Fibroblast of lung (primary cell): ENCODE measurements around the gene FOXL2NB. TPM values are rescaled to one million over a fixed set of nuclear protein-coding genes. Genes with fewer than 3 reads are reported as not detected.

Experiments
- DNase-seq, 2 donors: peaks; one replicate each; pipeline versions ENCODE4 v3.0.0 to v3.0.0-alpha.2; 2010; ENCODE audit warnings: low read depth in 2 of 2
- H2AFZ ChIP-seq: 2 replicates; pipeline ENCODE4 v1.5.1; 2012; ENCODE audit warnings: low read length, control low read depth, inconsistent platforms
- H3K27ac ChIP-seq: 2 replicates; pipeline ENCODE4 v1.5.1; 2011; ENCODE audit warnings: low read length, control low read depth; ENCODE audit not compliant: insufficient read depth
- H3K27me3 ChIP-seq: 2 replicates; pipeline ENCODE4 v1.5.1; 2011; ENCODE audit warnings: mild to moderate bottlenecking, low read length; ENCODE audit not compliant: control insufficient read depth, insufficient read depth
- H3K36me3 ChIP-seq: 2 replicates; pipeline ENCODE4 v1.5.1; 2011; ENCODE audit warnings: low read length; ENCODE audit not compliant: control insufficient read depth, insufficient read depth
- H3K4me1 ChIP-seq: 2 replicates; pipeline ENCODE4 v1.5.1; 2011; ENCODE audit warnings: low read length; ENCODE audit not compliant: control insufficient read depth, insufficient read depth; ENCODE audit errors: extremely low read depth
- H3K4me2 ChIP-seq: 2 replicates; pipeline ENCODE4 v1.5.1; 2011; ENCODE audit warnings: low read length, control low read depth; ENCODE audit not compliant: insufficient read depth; ENCODE audit errors: extremely low read depth
- H3K4me3 ChIP-seq, 4 experiments: fragments of 200-600 bp in 1 of 4; sonication (generic) in 1 of 4; replicated peaks in 1 of 4; 2 replicates each; pipeline ENCODE4 v1.5.1; 2011 to 2016; ENCODE audit warnings: low read length in 4 of 4, low read depth in 3 of 4, mild to moderate bottlenecking in 3 of 4, control low read depth in 2 of 4, inconsistent platforms in 1 of 4, mixed read lengths in 1 of 4; ENCODE audit not compliant: insufficient read depth in 1 of 4; ENCODE audit errors: control extremely low read depth in 1 of 4
- H3K79me2 ChIP-seq: 2 replicates; pipeline ENCODE4 v1.5.1; 2012; ENCODE audit warnings: mild to moderate bottlenecking, low read length, inconsistent platforms; ENCODE audit not compliant: control insufficient read depth, insufficient read depth
- H3K9ac ChIP-seq: 2 replicates; pipeline ENCODE4 v1.5.1; 2011; ENCODE audit warnings: mild to moderate bottlenecking, low read length, control low read depth; ENCODE audit not compliant: insufficient read depth
- H3K9me3 ChIP-seq: 2 replicates; pipeline ENCODE4 v1.5.1; 2012; ENCODE audit warnings: low read depth, low read length; ENCODE audit not compliant: control insufficient read depth, insufficient read depth
- H4K20me1 ChIP-seq: 2 replicates; pipeline ENCODE4 v1.5.1; 2011; ENCODE audit warnings: low read length; ENCODE audit not compliant: control insufficient read depth, insufficient read depth; ENCODE audit errors: extremely low read depth
- EZH2 ChIP-seq: IDR thresholded peaks from 2 replicates; pipeline ENCODE4 v1.5.1; 2012; ENCODE audit warnings: low read length, control low read depth, mild to moderate bottlenecking; ENCODE audit errors: missing control alignments
- polyA plus RNA-seq, 2 donors: library from polyadenylated mRNA; depleted of rRNA in 1 of 2; stranded (reverse) in 1 of 2; unstranded in 1 of 2; fragments of >200 nt; gene quantifications; 2 replicates each; pipeline ENCODE4 v1.2.1, GENCODE V29; 2011 to 2012; ENCODE audit warnings: missing spikeins in 1 of 2
- total RNA-seq: library from RNA; depleted of rRNA; stranded (reverse); fragments of >200 nt; gene quantifications from 2 replicates; pipeline ENCODE4 v1.2.1, GENCODE V29; 2014
- TF ChIP-seq, protein P1 (sequence below), 2 donors: IDR thresholded peaks in 1 of 2; conservative IDR thresholded peaks in 1 of 2; 1 replicate in 1 of 2; 2 replicates in 1 of 2; pipeline ENCODE4 v1.5.1; 2011 to 2012; ENCODE audit warnings: low read length in 2 of 2, control low read depth in 1 of 2, inconsistent platforms in 1 of 2, low read depth in 1 of 2, mild to moderate bottlenecking in 1 of 2

The FOXL2NB gene
- total and polyA plus RNA-seq, 2 donors (not counting 1 experiment from before 2014, with no cell fraction given): not detected

DNA sequence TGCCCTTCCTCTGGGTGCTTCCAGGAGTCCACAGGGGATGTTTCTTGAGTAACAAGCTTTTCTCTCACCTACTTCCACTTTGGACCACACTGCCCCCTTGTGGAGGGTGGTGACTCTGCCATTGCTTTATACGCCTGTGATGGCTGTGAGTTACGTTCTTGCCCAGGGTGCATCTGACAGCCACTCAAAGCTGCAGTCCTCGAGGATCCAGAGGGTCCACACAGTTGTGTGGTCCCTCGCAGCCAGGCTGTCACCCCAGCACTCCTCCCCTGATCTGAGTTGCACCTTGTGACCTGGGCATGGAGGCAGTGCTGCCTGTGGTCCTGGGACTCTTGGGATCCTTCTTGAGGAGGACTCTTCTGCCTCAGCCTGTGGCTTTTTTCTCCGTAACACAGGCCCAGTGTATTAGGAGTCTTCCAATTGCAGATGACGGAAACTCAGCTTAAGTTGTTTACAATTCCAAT is 23.5 kb upstream of the FOXL2NB start:
- H3K27me3 ChIP-seq: no peaks in the 10 kb centered on the region
- DNase-seq: peak; percentile 72 to 86
- no peak overlapping the region for H3K9ac ChIP-seq
- no peak for TF ChIP-seq EZH2
- TF ChIP-seq, protein P1, sequence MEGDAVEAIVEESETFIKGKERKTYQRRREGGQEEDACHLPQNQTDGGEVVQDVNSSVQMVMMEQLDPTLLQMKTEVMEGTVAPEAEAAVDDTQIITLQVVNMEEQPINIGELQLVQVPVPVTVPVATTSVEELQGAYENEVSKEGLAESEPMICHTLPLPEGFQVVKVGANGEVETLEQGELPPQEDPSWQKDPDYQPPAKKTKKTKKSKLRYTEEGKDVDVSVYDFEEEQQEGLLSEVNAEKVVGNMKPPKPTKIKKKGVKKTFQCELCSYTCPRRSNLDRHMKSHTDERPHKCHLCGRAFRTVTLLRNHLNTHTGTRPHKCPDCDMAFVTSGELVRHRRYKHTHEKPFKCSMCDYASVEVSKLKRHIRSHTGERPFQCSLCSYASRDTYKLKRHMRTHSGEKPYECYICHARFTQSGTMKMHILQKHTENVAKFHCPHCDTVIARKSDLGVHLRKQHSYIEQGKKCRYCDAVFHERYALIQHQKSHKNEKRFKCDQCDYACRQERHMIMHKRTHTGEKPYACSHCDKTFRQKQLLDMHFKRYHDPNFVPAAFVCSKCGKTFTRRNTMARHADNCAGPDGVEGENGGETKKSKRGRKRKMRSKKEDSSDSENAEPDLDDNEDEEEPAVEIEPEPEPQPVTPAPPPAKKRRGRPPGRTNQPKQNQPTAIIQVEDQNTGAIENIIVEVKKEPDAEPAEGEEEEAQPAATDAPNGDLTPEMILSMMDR (conservative IDR thresholded peaks at IDR 0.05 in 1 of 2, IDR thresholded peaks at IDR 0.05 in 1 of 2; ENCODE audit: low read depth in 1 of 2, low read length in 2 of 2): peak; percentile 91 to 93
- no peak overlapping the region for H3K4me3 ChIP-seq
- peaks cover 4% of the 10 kb centered on the region for H3K4me1 ChIP-seq
- H3K4me2 ChIP-seq: no peak overlapping the region
- H3K36me3 ChIP-seq: no peaks in the 10 kb centered on the region
- H2AFZ ChIP-seq: peak overlapping the region; percentile 79
- no peak overlapping the region for H3K27ac ChIP-seq
- H3K79me2 ChIP-seq: no peaks in the 10 kb centered on the region
- no peaks in the 10 kb centered on the region for H3K9me3 ChIP-seq
- H4K20me1 ChIP-seq: no peaks in the 10 kb centered on the region

DNA sequence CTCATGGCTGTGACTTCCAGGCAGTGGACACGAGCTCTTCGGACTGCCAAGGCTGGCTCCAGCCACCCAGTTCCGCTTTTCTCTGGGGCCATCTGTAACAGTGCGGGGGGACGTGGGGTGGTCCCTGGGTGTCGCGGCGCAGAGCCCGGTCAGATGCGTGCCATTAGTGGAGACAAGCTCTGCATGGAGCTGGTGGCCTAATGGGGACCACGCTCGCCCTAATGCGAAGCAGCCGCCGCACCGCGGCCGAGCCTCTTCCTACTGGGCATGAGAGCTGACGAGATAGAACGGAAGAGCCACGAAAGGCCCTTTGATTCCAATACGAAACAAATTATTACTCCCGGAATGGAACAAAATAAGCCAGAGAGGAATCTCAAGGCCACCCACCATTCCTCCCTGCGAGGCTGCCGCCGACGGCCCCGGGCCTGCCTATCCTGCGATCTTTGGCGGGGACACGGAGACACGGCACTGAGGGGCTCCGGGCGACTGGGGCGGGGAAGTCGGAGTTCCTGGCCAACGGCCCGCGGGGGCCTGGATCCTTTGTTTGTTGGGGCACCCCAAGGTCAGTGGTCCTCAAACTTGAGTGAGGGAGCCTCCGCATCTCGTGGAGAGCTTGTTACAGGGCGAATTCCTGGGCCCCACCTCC is 18.2 kb upstream of the FOXL2NB start:
- no peak overlapping the region for H2AFZ ChIP-seq
- no peak overlapping the region for H3K27ac ChIP-seq
- H3K9ac ChIP-seq: no peak overlapping the region
- peaks cover 3% of the 10 kb centered on the region for H3K27me3 ChIP-seq
- DNase-seq: no peak
- no peaks in the 10 kb centered on the region for H4K20me1 ChIP-seq
- no peaks in the 10 kb centered on the region for H3K36me3 ChIP-seq
- H3K4me3 ChIP-seq: no peak overlapping the region
- H3K4me1 ChIP-seq: no peaks in the 10 kb centered on the region
- H3K79me2 ChIP-seq: no peaks in the 10 kb centered on the region
- TF ChIP-seq, protein P1 (conservative IDR thresholded peaks at IDR 0.05 in 1 of 2, IDR thresholded peaks at IDR 0.05 in 1 of 2; ENCODE audit: low read depth in 1 of 2, low read length in 2 of 2): no peak
- no peak for TF ChIP-seq EZH2
- H3K9me3 ChIP-seq: no peaks in the 10 kb centered on the region
- H3K4me2 ChIP-seq: no peak overlapping the region

DNA sequence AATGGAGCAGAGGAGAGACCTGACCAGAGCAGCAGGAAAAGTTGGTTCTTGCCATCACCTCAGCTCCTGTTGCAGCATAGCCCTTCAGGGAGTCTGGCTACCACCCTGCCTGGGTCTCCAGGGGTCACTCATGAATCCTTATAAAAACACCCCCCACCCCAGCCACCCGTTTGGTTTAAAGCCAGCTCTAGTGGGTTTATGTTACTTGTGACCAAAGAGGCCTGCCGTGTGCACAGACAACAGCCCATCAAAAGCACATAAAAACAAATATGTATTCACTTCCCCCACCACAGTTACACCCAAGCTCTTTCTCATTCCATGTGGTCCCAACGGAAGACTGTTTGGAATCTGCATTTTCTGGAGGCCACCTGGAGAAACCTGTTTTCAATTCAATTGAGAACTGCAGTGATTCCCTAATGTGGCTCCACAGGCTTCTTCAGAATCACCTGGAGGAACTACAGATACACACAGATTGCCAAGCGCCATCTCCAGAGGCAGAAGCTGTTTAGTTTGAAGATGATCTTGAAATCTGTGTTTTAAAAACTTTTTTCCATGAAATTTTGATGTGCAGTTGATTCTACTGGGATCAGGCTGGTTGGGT is 13.8 kb upstream of the FOXL2NB start:
- H3K4me3 ChIP-seq: no peak overlapping the region
- H2AFZ ChIP-seq: no peak overlapping the region
- H3K36me3 ChIP-seq: no peaks in the 10 kb centered on the region
- peaks cover 2% of the 10 kb centered on the region for H3K4me1 ChIP-seq
- DNase-seq: no peak
- H3K27ac ChIP-seq: no peak overlapping the region
- H3K9ac ChIP-seq: no peak overlapping the region
- peaks cover 32% of the 10 kb centered on the region for H3K27me3 ChIP-seq
- H3K79me2 ChIP-seq: no peaks in the 10 kb centered on the region
- TF ChIP-seq, protein P1 (conservative IDR thresholded peaks at IDR 0.05 in 1 of 2, IDR thresholded peaks at IDR 0.05 in 1 of 2; ENCODE audit: low read depth in 1 of 2, low read length in 2 of 2): no peak
- TF ChIP-seq EZH2: no peak
- H3K4me2 ChIP-seq: no peak overlapping the region
- H3K9me3 ChIP-seq: no peaks in the 10 kb centered on the region
- no peaks in the 10 kb centered on the region for H4K20me1 ChIP-seq
